ENCODE measurements around the gene CCDC88A.
"Not testable (repeated sequence)": the region's sequence is repeated elsewhere in the genome, so short reads cannot be mapped to it uniquely, and the experiment has no call there.

CCDC88A gene

GRCh38 chr2:55395724-55396605 is 23.7 kb downstream of the CCDC88A start:
- H3K27ac ChIP-seq, result no peak overlapping the region
- DNase-seq (ENCODE audit: low read depth, low spot score), result no peak

GRCh38 chr2:55391615-55392242 is 27.9 kb downstream of the CCDC88A start:
- DNase-seq (ENCODE audit: low read depth, low spot score), result no peak

GRCh38 chr2:55391155-55391554 is 28.5 kb downstream of the CCDC88A start:
- no peak overlapping the region for H3K27ac ChIP-seq
- DNase-seq (ENCODE audit: low read depth, low spot score), result no peak

More at GRCh38 chr2:55391615-55392242, 27.9 kb downstream of the CCDC88A start:
- no peak overlapping the region for H3K27ac ChIP-seq

- H3K27ac ChIP-seq, result not testable (repeated sequence)
Measured at GRCh38 chr2:55385516-55385915, 34.1 kb downstream of the CCDC88A start.

GRCh38 chr2:55384786-55385185 is 34.9 kb downstream of the CCDC88A start:
- no peak for DNase-seq (ENCODE audit: low read depth, low spot score)

More at GRCh38 chr2:55385516-55385915, 34.1 kb downstream of the CCDC88A start:
- DNase-seq (ENCODE audit: low read depth, low spot score), result not testable (repeated sequence)

GRCh38 chr2:55371376-55371775 is 48.3 kb downstream of the CCDC88A start:
- H3K27ac ChIP-seq, result no peak overlapping the region
- no peak for DNase-seq (ENCODE audit: low read depth, low spot score)

More at GRCh38 chr2:55384786-55385185, 34.9 kb downstream of the CCDC88A start:
- no peak overlapping the region for H3K27ac ChIP-seq

- no peak overlapping the region for H3K27ac ChIP-seq
- DNase-seq (ENCODE audit: low read depth, low spot score), result no peak
Measured at GRCh38 chr2:55370208-55370607, 49.4 kb downstream of the CCDC88A start.

GRCh38 chr2:55365303-55365702 is 54.4 kb downstream of the CCDC88A start:
- no peak overlapping the region for H3K27ac ChIP-seq
- no peak for DNase-seq (ENCODE audit: low read depth, low spot score)

- no peak overlapping the region for H3K27ac ChIP-seq
- DNase-seq (ENCODE audit: low read depth, low spot score), result peak; percentile 62
Measured at GRCh38 chr2:55364189-55365055, 55.2 kb downstream of the CCDC88A start.

- H3K27ac ChIP-seq, result no peak overlapping the region
- no peak for DNase-seq (ENCODE audit: low read depth, low spot score)
Measured at GRCh38 chr2:55363636-55364035, 56.0 kb downstream of the CCDC88A start.

- no peak overlapping the region for H3K27ac ChIP-seq
- no peak for DNase-seq (ENCODE audit: low read depth, low spot score)
Measured at GRCh38 chr2:55361465-55362189, 58.0 kb downstream of the CCDC88A start.

- DNase-seq (ENCODE audit: low read depth, low spot score), result no peak
- no peak overlapping the region for H3K27ac ChIP-seq
Measured at GRCh38 chr2:55358451-55358850, 61.2 kb downstream of the CCDC88A start.

- no peak overlapping the region for H3K27ac ChIP-seq
- DNase-seq (ENCODE audit: low read depth, low spot score), result no peak
Measured at GRCh38 chr2:55357927-55358326, 61.7 kb downstream of the CCDC88A start.

GRCh38 chr2:55357164-55357563 is 62.5 kb downstream of the CCDC88A start:
- H3K27ac ChIP-seq, result no peak overlapping the region
- no peak for DNase-seq (ENCODE audit: low read depth, low spot score)

- not testable (repeated sequence) for DNase-seq (ENCODE audit: low read depth, low spot score); H3K27ac ChIP-seq
Measured at GRCh38 chr2:55356136-55356535, 63.5 kb downstream of the CCDC88A start.

GRCh38 chr2:55355451-55355850 is 64.2 kb downstream of the CCDC88A start:
- H3K27ac ChIP-seq, result no peak overlapping the region
- DNase-seq (ENCODE audit: low read depth, low spot score), result no peak

GRCh38 chr2:55351672-55352071 is 68.0 kb downstream of the CCDC88A start:
- no peak for DNase-seq (ENCODE audit: low read depth, low spot score)

GRCh38 chr2:55345064-55345463 is 74.6 kb downstream of the CCDC88A start:
- no peak overlapping the region for H3K27ac ChIP-seq
- DNase-seq (ENCODE audit: low read depth, low spot score), result no peak

More at GRCh38 chr2:55351672-55352071, 68.0 kb downstream of the CCDC88A start:
- H3K27ac ChIP-seq, result no peak overlapping the region

GRCh38 chr2:55338268-55338667 is 81.4 kb downstream of the CCDC88A start:
- no peak overlapping the region for H3K27ac ChIP-seq
- DNase-seq (ENCODE audit: low read depth, low spot score), result no peak

GRCh38 chr2:55334728-55335127 is 84.9 kb downstream of the CCDC88A start:
- DNase-seq (ENCODE audit: low read depth, low spot score), result no peak
- no peak overlapping the region for H3K27ac ChIP-seq

Measured in epithelial cell of prostate (primary cell).